Left lobe of liver (tissue), 2 donors: ENCODE measurements around the gene COQ7. TPM values are rescaled to one million over a fixed set of nuclear protein-coding genes. Genes with fewer than 3 reads are reported as not detected.

ENCODE experiments used
- ATAC-seq: fragments of 200-7000 bp; cut with Tn5 transposase; one replicate; pipeline ENCODE4 v1.9.1; 2020; ENCODE audit warnings: mild to moderate bottlenecking, moderate library complexity
- DNase-seq: peaks from one replicate; pipeline ENCODE4 v3.0.0-alpha.2; 2020; ENCODE audit warnings: low spot score
- total RNA-seq: library from RNA; stranded (reverse); gene quantifications from one replicate; pipeline ENCODE4 v1.2.1, GENCODE V29; 2021
- donor health status: DM: no; HTN: no; CAD: no; lungs with moderate emphysema.
- donor health status: DM: no; HTN: yes; CAD: no.

COQ7 gene
- total RNA-seq, 1 donor from 2014 or later = 8.4 TPM

GRCh38 chr16:19110537-19111360 lies 43.3 kb downstream of the COQ7 start:
- no peak for DNase-seq
- ATAC-seq = peak; percentile 49

- DNase-seq (no peak), ATAC-seq (no peak)
Observed at GRCh38 chr16:19112099-19112407, 44.6 kb downstream of the COQ7 start.

- ATAC-seq (peak; percentile 77), DNase-seq (peak; percentile 87)
Observed at GRCh38 chr16:19113577-19114358, 46.4 kb downstream of the COQ7 start, which contains the start of gene ITPRIPL2. TSS of gene ITPRIPL2 (plus strand) at chr16:19113964. CDS start at chr16:19114462, 498 bp downstream.

- ATAC-seq = peak; percentile 17
Observed at GRCh38 chr16:19114359-19115147, 47.1 kb downstream of the COQ7 start.

GRCh38 chr16:19115148-19116021 lies 48.0 kb downstream of the COQ7 start:
- no peak for ATAC-seq
- no peak for DNase-seq

More at GRCh38 chr16:19114359-19115147, 47.1 kb downstream of the COQ7 start:
- DNase-seq = peak; percentile 58

- DNase-seq = no peak
- ATAC-seq = no peak
Observed at GRCh38 chr16:19116711-19117449, 49.5 kb downstream of the COQ7 start.

- ATAC-seq (no peak), DNase-seq (no peak)
Observed at GRCh38 chr16:19118938-19119431, 51.6 kb downstream of the COQ7 start.

GRCh38 chr16:19119564-19119963 lies 52.1 kb downstream of the COQ7 start:
- DNase-seq (no peak), ATAC-seq (no peak)

GRCh38 chr16:19123535-19124178 lies 56.2 kb downstream of the COQ7 start:
- DNase-seq = peak; percentile 93
- ATAC-seq = peak; percentile 89

- no peak for DNase-seq
- ATAC-seq = no peak
Observed at GRCh38 chr16:19126300-19126699, 58.9 kb downstream of the COQ7 start.

- DNase-seq (no peak), ATAC-seq (no peak)
Observed at GRCh38 chr16:19127205-19127604, 59.8 kb downstream of the COQ7 start.

- ATAC-seq = no peak
Observed at GRCh38 chr16:19127674-19128131, 60.3 kb downstream of the COQ7 start.

GRCh38 chr16:19128454-19129200 lies 61.2 kb downstream of the COQ7 start:
- DNase-seq (no peak), ATAC-seq (no peak)

More at GRCh38 chr16:19127674-19128131, 60.3 kb downstream of the COQ7 start:
- no peak for DNase-seq

Other genes starting within 250 kb of the COQ7 start
- 30.8 TPM for gene SMG1, start 141.2 kb upstream of the COQ7 start, total RNA-seq
- gene TMC7, start 83.7 kb upstream of the COQ7 start, total RNA-seq = 0.30 TPM
- 16.2 TPM for gene ITPRIPL2, start 46.4 kb downstream of the COQ7 start, total RNA-seq
- 7.7 TPM for gene SYT17, start 100.6 kb downstream of the COQ7 start, total RNA-seq
- gene CLEC19A, start 218.1 kb downstream of the COQ7 start, total RNA-seq = not detected